ENCODE results near the gene ASCC3. TPM values are rescaled to one million over a fixed set of nuclear protein-coding genes. Genes with fewer than 3 reads are reported as not detected.

ASCC3 gene
- total RNA-seq, 1 experiment from 2014 or later: 40.5 TPM

GRCh38 chr6:100810015-100810414 is 71.1 kb downstream of the ASCC3 start (continued):
- no peak for TF ChIP-seq MAX (IDR thresholded peaks at IDR 0.05)
- no peak for TF ChIP-seq POLR2AphosphoS5 (IDR thresholded peaks at IDR 0.05; ENCODE audit: low read depth, low read length)
- TF ChIP-seq CBX3 (IDR thresholded peaks at IDR 0.05; ENCODE audit: low read depth): no peak
- no peak for TF ChIP-seq ZBTB33 (IDR thresholded peaks at IDR 0.05; ENCODE audit: extremely low read depth, insufficient replicate concordance, low read length)
- TF ChIP-seq FOSL1 (IDR thresholded peaks at IDR 0.05; ENCODE audit: low read depth): no peak

- DNase-seq (ENCODE audit: low read depth, low spot score) (no peak), ATAC-seq (no peak)
- intact Hi-C loops (cut with micrococcal nuclease): no loop called here
- no peak overlapping the region for H3K9ac ChIP-seq (ENCODE audit: low read length)
- no peaks in the 10 kb centered on the region for H3K36me3 ChIP-seq (ENCODE audit: control insufficient read depth in 1 of 2, insufficient read depth in 2 of 2, low read length in 2 of 2)
- H3K4me1 ChIP-seq (ENCODE audit: control insufficient read depth in 1 of 2, insufficient read depth in 2 of 2, low read length in 2 of 2): no peaks in the 10 kb centered on the region
- BruUV-seq (replicated peaks): no TSS peak
- no peak overlapping the region for H3K4me3 ChIP-seq (replicated peaks in 1 of 2; ENCODE audit: low read depth in 1 of 2, low read length in 2 of 2)
- no peak overlapping the region for H2AFZ ChIP-seq (ENCODE audit: low read depth, low read length, poor library complexity, severe bottlenecking)
- H3K79me2 ChIP-seq (ENCODE audit: insufficient read depth, low read length): peaks cover 45% of the 10 kb centered on the region
- H3K27me3 ChIP-seq (ENCODE audit: insufficient read depth, low read length): no peaks in the 10 kb centered on the region
- no peaks in the 10 kb centered on the region for H3K9me2 ChIP-seq (ENCODE audit: insufficient read depth)
- CTCF ChIA-PET: no interaction called here
- no peaks in the 10 kb centered on the region for H3K9me3 ChIP-seq (ENCODE audit: control insufficient read depth in 1 of 2, insufficient read depth in 1 of 2, low read depth in 1 of 2, low read length in 2 of 2)
- RAD21 ChIA-PET (ENCODE audit: low non-redundant PET in 1 of 2, low total read pairs in 2 of 2, uncharacterized antibody in 2 of 2, unreplicated experiment in 2 of 2): no interaction called here
- POLR2A ChIA-PET: no interaction called here
- no peak overlapping the region for H3K27ac ChIP-seq (ENCODE audit: low read depth, low read length)
- TF ChIP-seq CTCF (IDR thresholded peaks at IDR 0.05 in 2 of 3, conservative IDR thresholded peaks at IDR 0.05 in 1 of 3; ENCODE audit: borderline replicate concordance in 1 of 3, insufficient read depth in 1 of 3, low read depth in 2 of 3, low read length in 2 of 3): no peak
- TF ChIP-seq ELF1 (IDR thresholded peaks at IDR 0.05; ENCODE audit: borderline replicate concordance, low read depth): no peak
- TF ChIP-seq CEBPB (IDR thresholded peaks at IDR 0.05; ENCODE audit: low read depth): no peak
- TF ChIP-seq SIN3A (IDR thresholded peaks at IDR 0.05; ENCODE audit: low read depth): no peak
- no peak for TF ChIP-seq SRF (IDR thresholded peaks at IDR 0.05; ENCODE audit: low read depth)
- no peak for TF ChIP-seq ZBTB33 (IDR thresholded peaks at IDR 0.05; ENCODE audit: extremely low read depth, insufficient replicate concordance, low read length)
- H4K20me1 ChIP-seq (ENCODE audit: insufficient read depth): no peaks in the 10 kb centered on the region
- no peak overlapping the region for H3K4me2 ChIP-seq (ENCODE audit: low read length)
These were observed 71.8 kb downstream of the ASCC3 start for GRCh38 chr6:100809346-100809745.

Data from HCT116 (cell line).